Measurements from ENCODE around the gene STK17A.

STK17A gene

DNA sequence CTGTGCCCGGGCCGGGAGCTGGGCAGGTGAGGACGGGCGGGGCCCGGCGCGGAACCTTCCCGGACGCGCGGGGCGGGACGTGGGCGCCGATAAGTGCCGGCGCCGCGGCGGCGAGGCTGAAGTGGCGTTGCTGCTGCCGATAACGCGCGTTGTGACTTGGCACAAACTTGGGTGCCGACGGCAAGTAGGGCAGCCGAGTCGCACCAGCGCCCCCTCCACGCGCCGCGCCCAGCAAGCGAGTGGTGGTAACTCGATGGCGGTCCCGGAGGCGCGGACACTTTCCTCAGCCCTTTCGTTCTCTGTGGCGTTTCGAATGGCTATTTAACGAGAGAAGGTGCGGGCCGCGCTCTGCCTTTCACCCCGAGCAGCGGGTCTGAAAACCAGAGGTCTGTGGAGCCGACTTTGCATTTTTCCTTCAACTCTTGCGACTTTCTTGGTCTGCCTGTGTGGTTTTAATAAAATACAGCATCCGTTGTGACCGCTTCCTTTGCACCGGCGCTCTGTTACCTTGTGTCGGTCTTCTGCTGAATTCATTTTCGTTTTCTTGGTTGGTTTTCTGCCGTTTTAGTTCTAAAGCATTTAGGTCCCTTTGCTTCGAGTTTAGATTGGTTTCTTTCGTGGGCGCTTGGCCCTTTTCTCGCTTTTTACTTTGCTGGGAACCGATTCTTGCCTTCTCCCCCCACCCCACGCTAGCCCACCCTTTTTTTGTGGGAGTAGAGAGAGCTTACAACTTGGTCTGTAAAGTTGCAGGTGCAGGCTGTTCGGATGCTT lies 701 bp downstream of the STK17A start (continued):
- TF ChIP-seq ZNF366 (tag by site-specific recombination; conservative IDR thresholded peaks at IDR 0.05) (no peak), HOXC10 (CRISPR knock-in tag; IDR thresholded peaks at IDR 0.05) (0 out of 2 replicates have a peak, but pooled peaks have one; percentile 39), PRDM4 (tag by site-specific recombination; IDR thresholded peaks at IDR 0.05) (no peak), SP2 (tag by site-specific recombination; IDR thresholded peaks at IDR 0.05) (0 out of 2 replicates have a peak, but pooled peaks have one; percentile 24), ZEB2 (tag by site-specific recombination; IDR thresholded peaks at IDR 0.05) (peak; percentile 73; the same call in 1 of the 2 replicates), ATF2 (tag by site-specific recombination; IDR thresholded peaks at IDR 0.05; ENCODE audit: low read depth) (no peak), ZNF292 (tag by site-specific recombination; IDR thresholded peaks at IDR 0.05; ENCODE audit: borderline replicate concordance, low read depth) (no peak), ZNF423 (tag by site-specific recombination; IDR thresholded peaks at IDR 0.05) (no peak), ZNF600 (tag by site-specific recombination; IDR thresholded peaks at IDR 0.05) (peak; percentile 83), ZBTB8A (tag by site-specific recombination; IDR thresholded peaks at IDR 0.05) (peak; percentile 68), ZNF2 (tag by site-specific recombination; IDR thresholded peaks at IDR 0.05) (no peak), ZNF23 (tag by site-specific recombination; IDR thresholded peaks at IDR 0.05; ENCODE audit: borderline replicate concordance) (no peak), ZNF629 (tag by site-specific recombination; IDR thresholded peaks at IDR 0.05) (no peak), ZNF707 (tag by site-specific recombination; IDR thresholded peaks at IDR 0.05) (no peak), TRIM28 (IDR thresholded peaks at IDR 0.05; ENCODE audit: borderline replicate concordance, low read length) (no peak), ZFHX2 (tag by site-specific recombination; conservative IDR thresholded peaks at IDR 0.05) (peak; percentile 39; the same call in 1 of the 2 replicates), ZNF140 (tag by site-specific recombination; IDR thresholded peaks at IDR 0.05) (no peak), KLF16 (tag by site-specific recombination; IDR thresholded peaks at IDR 0.05) (peak; percentile 17; the same call in 1 of the 2 replicates), SALL2 (tag by site-specific recombination; IDR thresholded peaks at IDR 0.05; ENCODE audit: borderline replicate concordance) (no peak), GLI4 (tag by site-specific recombination; IDR thresholded peaks at IDR 0.05) (no peak)
- TF ChIP-seq, protein P1, sequence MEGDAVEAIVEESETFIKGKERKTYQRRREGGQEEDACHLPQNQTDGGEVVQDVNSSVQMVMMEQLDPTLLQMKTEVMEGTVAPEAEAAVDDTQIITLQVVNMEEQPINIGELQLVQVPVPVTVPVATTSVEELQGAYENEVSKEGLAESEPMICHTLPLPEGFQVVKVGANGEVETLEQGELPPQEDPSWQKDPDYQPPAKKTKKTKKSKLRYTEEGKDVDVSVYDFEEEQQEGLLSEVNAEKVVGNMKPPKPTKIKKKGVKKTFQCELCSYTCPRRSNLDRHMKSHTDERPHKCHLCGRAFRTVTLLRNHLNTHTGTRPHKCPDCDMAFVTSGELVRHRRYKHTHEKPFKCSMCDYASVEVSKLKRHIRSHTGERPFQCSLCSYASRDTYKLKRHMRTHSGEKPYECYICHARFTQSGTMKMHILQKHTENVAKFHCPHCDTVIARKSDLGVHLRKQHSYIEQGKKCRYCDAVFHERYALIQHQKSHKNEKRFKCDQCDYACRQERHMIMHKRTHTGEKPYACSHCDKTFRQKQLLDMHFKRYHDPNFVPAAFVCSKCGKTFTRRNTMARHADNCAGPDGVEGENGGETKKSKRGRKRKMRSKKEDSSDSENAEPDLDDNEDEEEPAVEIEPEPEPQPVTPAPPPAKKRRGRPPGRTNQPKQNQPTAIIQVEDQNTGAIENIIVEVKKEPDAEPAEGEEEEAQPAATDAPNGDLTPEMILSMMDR (tag by site-specific recombination; IDR thresholded peaks at IDR 0.05) = peak; percentile 91
- TF ChIP-seq, protein P2, sequence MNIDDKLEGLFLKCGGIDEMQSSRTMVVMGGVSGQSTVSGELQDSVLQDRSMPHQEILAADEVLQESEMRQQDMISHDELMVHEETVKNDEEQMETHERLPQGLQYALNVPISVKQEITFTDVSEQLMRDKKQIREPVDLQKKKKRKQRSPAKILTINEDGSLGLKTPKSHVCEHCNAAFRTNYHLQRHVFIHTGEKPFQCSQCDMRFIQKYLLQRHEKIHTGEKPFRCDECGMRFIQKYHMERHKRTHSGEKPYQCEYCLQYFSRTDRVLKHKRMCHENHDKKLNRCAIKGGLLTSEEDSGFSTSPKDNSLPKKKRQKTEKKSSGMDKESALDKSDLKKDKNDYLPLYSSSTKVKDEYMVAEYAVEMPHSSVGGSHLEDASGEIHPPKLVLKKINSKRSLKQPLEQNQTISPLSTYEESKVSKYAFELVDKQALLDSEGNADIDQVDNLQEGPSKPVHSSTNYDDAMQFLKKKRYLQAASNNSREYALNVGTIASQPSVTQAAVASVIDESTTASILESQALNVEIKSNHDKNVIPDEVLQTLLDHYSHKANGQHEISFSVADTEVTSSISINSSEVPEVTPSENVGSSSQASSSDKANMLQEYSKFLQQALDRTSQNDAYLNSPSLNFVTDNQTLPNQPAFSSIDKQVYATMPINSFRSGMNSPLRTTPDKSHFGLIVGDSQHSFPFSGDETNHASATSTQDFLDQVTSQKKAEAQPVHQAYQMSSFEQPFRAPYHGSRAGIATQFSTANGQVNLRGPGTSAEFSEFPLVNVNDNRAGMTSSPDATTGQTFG (tag by site-specific recombination; IDR thresholded peaks at IDR 0.05; ENCODE audit: borderline replicate concordance) = no peak
- TF ChIP-seq, protein P3, sequence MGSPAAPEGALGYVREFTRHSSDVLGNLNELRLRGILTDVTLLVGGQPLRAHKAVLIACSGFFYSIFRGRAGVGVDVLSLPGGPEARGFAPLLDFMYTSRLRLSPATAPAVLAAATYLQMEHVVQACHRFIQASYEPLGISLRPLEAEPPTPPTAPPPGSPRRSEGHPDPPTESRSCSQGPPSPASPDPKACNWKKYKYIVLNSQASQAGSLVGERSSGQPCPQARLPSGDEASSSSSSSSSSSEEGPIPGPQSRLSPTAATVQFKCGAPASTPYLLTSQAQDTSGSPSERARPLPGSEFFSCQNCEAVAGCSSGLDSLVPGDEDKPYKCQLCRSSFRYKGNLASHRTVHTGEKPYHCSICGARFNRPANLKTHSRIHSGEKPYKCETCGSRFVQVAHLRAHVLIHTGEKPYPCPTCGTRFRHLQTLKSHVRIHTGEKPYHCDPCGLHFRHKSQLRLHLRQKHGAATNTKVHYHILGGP (tag by site-specific recombination; IDR thresholded peaks at IDR 0.05) = no peak
- TF ChIP-seq, protein P4, sequence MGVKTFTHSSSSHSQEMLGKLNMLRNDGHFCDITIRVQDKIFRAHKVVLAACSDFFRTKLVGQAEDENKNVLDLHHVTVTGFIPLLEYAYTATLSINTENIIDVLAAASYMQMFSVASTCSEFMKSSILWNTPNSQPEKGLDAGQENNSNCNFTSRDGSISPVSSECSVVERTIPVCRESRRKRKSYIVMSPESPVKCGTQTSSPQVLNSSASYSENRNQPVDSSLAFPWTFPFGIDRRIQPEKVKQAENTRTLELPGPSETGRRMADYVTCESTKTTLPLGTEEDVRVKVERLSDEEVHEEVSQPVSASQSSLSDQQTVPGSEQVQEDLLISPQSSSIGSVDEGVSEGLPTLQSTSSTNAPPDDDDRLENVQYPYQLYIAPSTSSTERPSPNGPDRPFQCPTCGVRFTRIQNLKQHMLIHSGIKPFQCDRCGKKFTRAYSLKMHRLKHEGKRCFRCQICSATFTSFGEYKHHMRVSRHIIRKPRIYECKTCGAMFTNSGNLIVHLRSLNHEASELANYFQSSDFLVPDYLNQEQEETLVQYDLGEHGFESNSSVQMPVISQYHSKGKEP (tag by site-specific recombination; IDR thresholded peaks at IDR 0.05) = no peak
